ENCODE results near the gene SYT2.

DNA sequence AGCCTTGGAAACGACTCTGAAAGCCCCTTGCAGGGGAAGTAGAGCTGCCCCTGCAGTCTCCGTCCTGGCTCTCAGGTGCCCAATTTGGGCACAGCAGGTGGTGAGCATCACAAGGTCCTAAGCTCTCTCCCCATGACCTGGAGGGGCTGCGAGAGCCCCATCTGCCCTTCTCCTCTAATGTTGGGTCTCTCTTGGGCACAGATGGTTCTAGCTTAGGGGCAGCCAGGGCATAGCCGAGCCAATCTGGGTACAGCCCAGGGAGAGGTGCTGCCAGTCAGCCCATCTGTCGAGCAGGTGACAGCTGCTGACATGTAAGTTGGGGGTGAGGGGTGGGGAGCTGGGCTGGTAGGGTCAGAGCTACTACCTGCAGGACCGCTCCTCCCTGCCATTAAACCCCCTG, 50.7 kb downstream of the SYT2 start:
- TF ChIP-seq CTCF (conservative IDR thresholded peaks at IDR 0.05 in 1 of 2, IDR thresholded peaks at IDR 0.05 in 1 of 2; ENCODE audit: low read depth in 1 of 2, low read length in 2 of 2) (no peak), EZH2 (IDR thresholded peaks at IDR 0.05; ENCODE audit: low read length, missing control alignments) (no peak)
